Stomach (tissue), 9 donors: ENCODE data around the gene SLC5A8. TPM values are rescaled to one million over a fixed set of nuclear protein-coding genes. Genes with fewer than 3 reads are reported as not detected.
"Not testable (repeated sequence)": the region's sequence is repeated elsewhere in the genome, so short reads cannot be mapped to it uniquely, and the experiment has no call there.

Experiments used
- DNase-seq, 2 donors: peaks; one replicate each; pipeline versions ENCODE4 v3.0.0 to v3.0.0-alpha.2; 2013 to 2019
- H3K27ac ChIP-seq, 5 donors: fragments of 200-600 bp in 4 of 5; sonication (generic) in 4 of 5; one replicate each; pipeline ENCODE4 v1.5.1; 2013 to 2019; ENCODE audit warnings: mild to moderate bottlenecking in 1 of 5, moderate library complexity in 1 of 5
- H3K27me3 ChIP-seq, 3 donors: fragments of 200-600 bp; sonication (generic); one replicate each; pipeline ENCODE4 v1.5.1; 2017 to 2019; ENCODE audit warnings: mixed run types in 1 of 3
- H3K36me3 ChIP-seq, 4 donors: fragments of 200-600 bp; sonication (generic); 1 replicate in 3 of 4; 2 replicates in 1 of 4; pipeline ENCODE4 v1.5.1; 2016 to 2019
- H3K4me1 ChIP-seq, 4 donors: fragments of 200-600 bp; sonication (generic); one replicate each; pipeline ENCODE4 v1.5.1; 2016 to 2019
- H3K4me3 ChIP-seq, 4 donors: fragments of 200-600 bp; sonication (generic) in 3 of 4; one replicate each; pipeline ENCODE4 v1.5.1; 2016 to 2019; ENCODE audit warnings: mild to moderate bottlenecking in 1 of 4
- H3K9me3 ChIP-seq, 4 donors: fragments of 200-600 bp; sonication (generic); one replicate each; pipeline ENCODE4 v1.5.1; 2016 to 2019
- EP300 ChIP-seq: sonication (generic); formaldehyde crosslinking; IDR thresholded peaks from one replicate; pipeline ENCODE4 v1.6.1; 2017; ENCODE audit warnings: antibody characterized with exemption
- POLR2A ChIP-seq, 4 donors: fragments of 450-650 bp; IDR thresholded peaks; one replicate each; pipeline ENCODE4 v1.6.1; 2016; ENCODE audit warnings: antibody characterized with exemption in 4 of 4, control low read depth in 2 of 4, mild to moderate bottlenecking in 1 of 4, moderate library complexity in 1 of 4
- POLR2AphosphoS5 ChIP-seq, 3 donors: sonication (generic); formaldehyde crosslinking; IDR thresholded peaks; one replicate each; pipeline ENCODE4 v1.6.1; 2016; ENCODE audit warnings: antibody characterized with exemption in 3 of 3
- WGBS, 5 donors: extraction: QIAGEN DNeasy Blood & Tissue Kit in 3 of 5; methylation state at CpG; one replicate each; pipeline versions ENCODE4 v1.1.5 to v1.1.7; 2013 to 2018; 5-methylcytosine and 5-hydroxymethylcytosine counted together
- intact Hi-C: fragments of 100-400 bp; cut with DNase I; formaldehyde crosslinking; loops from one replicate; pipeline ENCODE4 v1.15.1; 2023; ENCODE audit warnings: low total_unique reads
- polyA plus RNA-seq, 3 donors: library from polyadenylated mRNA; stranded (reverse); fragments of 200-250 nt; gene quantifications; one replicate each; pipeline ENCODE4 v1.2.3, GENCODE V29; 2013
- total RNA-seq, 5 donors: library from RNA; depleted of rRNA; stranded (reverse); fragments of >200 nt; gene quantifications; one replicate each; pipeline versions ENCODE4 v1.1.0 to v1.2.3, GENCODE V29; 2014 to 2016
- TF ChIP-seq, protein P1 (sequence below), 7 experiments: fragments of 450-650 bp in 4 of 7; fragments of 200-600 bp in 3 of 7; sonication (generic) in 3 of 7; IDR thresholded peaks; one replicate each; pipeline ENCODE4 v1.5.1; 2016 to 2019; ENCODE audit warnings: antibody characterized with exemption in 7 of 7, control low read depth in 2 of 7, mild to moderate bottlenecking in 1 of 7
- donor health status: healthy with polysubstance abuse.
- donor health status: Bipolar disorder and iron deficiency.
- donor health status: healthy.

Gene SLC5A8
- total and polyA plus RNA-seq, 8 donors: 0.03 to 0.29 (median 0.18) TPM; not detected in 5

DNA sequence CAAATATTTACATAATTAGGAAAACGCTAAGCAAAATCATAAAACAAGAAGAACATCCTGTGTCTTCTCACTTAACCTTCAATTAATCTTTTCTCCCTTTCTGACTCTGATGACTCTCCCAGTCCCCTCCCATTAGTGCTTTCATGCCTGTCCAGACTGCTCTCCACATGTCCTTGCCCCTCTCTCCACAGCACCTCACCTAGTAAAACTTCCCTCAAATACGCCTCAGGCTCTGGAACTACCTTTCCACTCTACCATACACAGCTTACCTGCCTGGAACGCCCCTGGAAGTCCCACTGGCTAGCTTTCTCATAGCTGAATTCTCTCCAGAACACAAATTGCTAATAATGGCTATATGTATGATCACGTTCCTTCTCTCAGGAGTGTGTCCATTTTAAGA is 44.7 kb downstream of the SLC5A8 start:
- no peaks in the 10 kb centered on the region for H3K27me3 ChIP-seq
- H3K27ac ChIP-seq: no peak overlapping the region
- H3K4me3 ChIP-seq: no peak overlapping the region
- no peaks in the 10 kb centered on the region for H3K9me3 ChIP-seq
- DNase-seq: no peak
- no peaks in the 10 kb centered on the region for H3K4me1 ChIP-seq
- 57 to 67% (median 65%) methylated on average over 4 of the region's 4 CpGs for WGBS, 5 donors
- intact Hi-C loops: no loop called here
- no peaks in the 10 kb centered on the region for H3K36me3 ChIP-seq
- TF ChIP-seq, protein P1, sequence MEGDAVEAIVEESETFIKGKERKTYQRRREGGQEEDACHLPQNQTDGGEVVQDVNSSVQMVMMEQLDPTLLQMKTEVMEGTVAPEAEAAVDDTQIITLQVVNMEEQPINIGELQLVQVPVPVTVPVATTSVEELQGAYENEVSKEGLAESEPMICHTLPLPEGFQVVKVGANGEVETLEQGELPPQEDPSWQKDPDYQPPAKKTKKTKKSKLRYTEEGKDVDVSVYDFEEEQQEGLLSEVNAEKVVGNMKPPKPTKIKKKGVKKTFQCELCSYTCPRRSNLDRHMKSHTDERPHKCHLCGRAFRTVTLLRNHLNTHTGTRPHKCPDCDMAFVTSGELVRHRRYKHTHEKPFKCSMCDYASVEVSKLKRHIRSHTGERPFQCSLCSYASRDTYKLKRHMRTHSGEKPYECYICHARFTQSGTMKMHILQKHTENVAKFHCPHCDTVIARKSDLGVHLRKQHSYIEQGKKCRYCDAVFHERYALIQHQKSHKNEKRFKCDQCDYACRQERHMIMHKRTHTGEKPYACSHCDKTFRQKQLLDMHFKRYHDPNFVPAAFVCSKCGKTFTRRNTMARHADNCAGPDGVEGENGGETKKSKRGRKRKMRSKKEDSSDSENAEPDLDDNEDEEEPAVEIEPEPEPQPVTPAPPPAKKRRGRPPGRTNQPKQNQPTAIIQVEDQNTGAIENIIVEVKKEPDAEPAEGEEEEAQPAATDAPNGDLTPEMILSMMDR (IDR thresholded peaks at IDR 0.05): no peak
- no peak for TF ChIP-seq EP300
- TF ChIP-seq POLR2A (IDR thresholded peaks at IDR 0.05): no peak
- TF ChIP-seq POLR2AphosphoS5 (IDR thresholded peaks at IDR 0.05): no peak

GRCh38 chr12:101145777-101146431 is 64.1 kb downstream of the SLC5A8 start:
- H3K36me3 ChIP-seq, H3K4me1 ChIP-seq, H3K4me3 ChIP-seq, H3K27me3 ChIP-seq, intact Hi-C loops, H3K9me3 ChIP-seq, DNase-seq, H3K27ac ChIP-seq: not testable (repeated sequence)
- WGBS, 5 donors: 86 to 93% (median 89%) methylated on average over 32 to 35 of the region's 35 CpGs

GRCh38 chr12:101127521-101128219 is 82.4 kb downstream of the SLC5A8 start:
- 80 to 89% (median 85%) methylated on average over 6 of the region's 6 CpGs for WGBS, 5 donors
- no peaks in the 10 kb centered on the region for H3K9me3 ChIP-seq
- H3K27me3 ChIP-seq: no peaks in the 10 kb centered on the region
- no peak overlapping the region for H3K27ac ChIP-seq
- no peaks in the 10 kb centered on the region for H3K4me1 ChIP-seq
- H3K36me3 ChIP-seq: no peaks in the 10 kb centered on the region
- TF ChIP-seq POLR2A (IDR thresholded peaks at IDR 0.05) (no peak), POLR2AphosphoS5 (IDR thresholded peaks at IDR 0.05) (no peak), EP300 (no peak)
- TF ChIP-seq, protein P1 (IDR thresholded peaks at IDR 0.05): no peak
- no peak for DNase-seq
- intact Hi-C loops: no loop called here
- no peak overlapping the region for H3K4me3 ChIP-seq

- Histone ChIP-seq H3K4me3 (no peak overlapping the region), H3K4me1 (no peaks in the 10 kb centered on the region), H3K36me3 (no peaks in the 10 kb centered on the region), H3K27ac (no peak overlapping the region), H3K9me3 (no peaks in the 10 kb centered on the region), H3K27me3 (no peaks in the 10 kb centered on the region)
- 81 to 88% (median 83%) methylated on average over 2 of the region's 2 CpGs for WGBS, 5 donors
- no peak for DNase-seq
- TF ChIP-seq POLR2AphosphoS5 (IDR thresholded peaks at IDR 0.05) (no peak), POLR2A (IDR thresholded peaks at IDR 0.05) (no peak), EP300 (no peak)
- TF ChIP-seq, protein P1 (IDR thresholded peaks at IDR 0.05): no peak
- intact Hi-C loops: no loop called here
Measured at GRCh38 chr12:101117842-101118241, 92.2 kb downstream of the SLC5A8 start.

DNA sequence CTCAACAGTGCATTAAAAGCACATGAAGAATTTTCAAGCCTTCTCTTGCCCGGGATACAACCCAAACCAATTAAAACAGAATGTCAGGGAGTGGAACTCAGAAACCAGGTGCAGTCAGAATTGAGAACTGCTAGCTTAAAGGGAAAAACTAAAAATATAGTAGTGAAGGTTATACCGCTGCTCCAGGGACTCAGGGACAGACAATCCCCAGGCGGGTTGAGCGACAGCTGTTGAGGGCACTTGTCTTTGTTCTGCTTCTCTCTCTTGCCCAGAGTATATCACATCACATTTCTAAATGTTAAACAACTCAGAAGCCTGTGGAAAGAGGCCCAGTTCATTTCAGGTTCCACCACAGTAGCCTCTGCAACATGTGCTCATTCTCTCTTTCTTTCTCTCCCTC is 93.1 kb downstream of the SLC5A8 start:
- no peak overlapping the region for H3K4me3 ChIP-seq
- WGBS, 5 donors: 76 to 86% (median 82%) methylated on average over 4 of the region's 4 CpGs
- intact Hi-C loops: no loop called here
- TF ChIP-seq EP300: no peak
- TF ChIP-seq POLR2AphosphoS5 (IDR thresholded peaks at IDR 0.05): no peak
- TF ChIP-seq, protein P1 (IDR thresholded peaks at IDR 0.05): no peak
- no peak for TF ChIP-seq POLR2A (IDR thresholded peaks at IDR 0.05)
- no peaks in the 10 kb centered on the region for H3K27me3 ChIP-seq
- no peaks in the 10 kb centered on the region for H3K4me1 ChIP-seq
- no peaks in the 10 kb centered on the region for H3K9me3 ChIP-seq
- no peaks in the 10 kb centered on the region for H3K36me3 ChIP-seq
- DNase-seq: no peak
- no peak overlapping the region for H3K27ac ChIP-seq
